NB4 (cell line): ENCODE results near the gene CAP1.
A peak's percentile ranks its signal among the peaks of the same experiment; 100 is the strongest.

Experiments used
- DNase-seq: peaks from one replicate; pipeline ENCODE4 v3.0.0; 2010; ENCODE audit warnings: low read depth
- H3K4me3 ChIP-seq: one replicate; pipeline ENCODE4 v1.5.1; 2011; ENCODE audit warnings: mild to moderate bottlenecking, low read depth, low read length, moderate library complexity
- CTCF ChIP-seq: IDR thresholded peaks from one replicate; pipeline ENCODE4 v1.5.1; 2012; ENCODE audit warnings: low read depth, low read length
- MAX ChIP-seq: IDR thresholded peaks from 2 replicates; pipeline ENCODE4 v1.6.1; 2011; ENCODE audit warnings: low read depth, low read length
- MYC ChIP-seq: IDR thresholded peaks from 2 replicates; pipeline ENCODE4 v1.6.1; 2011; ENCODE audit warnings: low read depth, low read length
- POLR2A ChIP-seq: IDR thresholded peaks from 2 replicates; pipeline ENCODE4 v1.6.1; 2011; ENCODE audit warnings: mild to moderate bottlenecking; ENCODE audit not compliant: insufficient read length; ENCODE audit errors: extremely low read depth

The CAP1 gene

GRCh38 chr1:40059338-40059959, 18.9 kb downstream of the CAP1 start:
- H3K4me3 ChIP-seq: peak overlapping the region; percentile 32
- TF ChIP-seq MAX (peak; percentile 7; the same call in 1 of the 2 replicates), MYC (peak; percentile 55; the same call in 1 of the 2 replicates), CTCF (peak; percentile 20), POLR2A (no peak)
- DNase-seq: peak; percentile 81

GRCh38 chr1:40059960-40060750, 19.6 kb downstream of the CAP1 start:
- TF ChIP-seq MAX: no peak
- TF ChIP-seq POLR2A: no peak
- no peak for TF ChIP-seq CTCF
- no peak for TF ChIP-seq MYC
- H3K4me3 ChIP-seq: peak overlapping the region; percentile 32
- DNase-seq: peak; percentile 63

GRCh38 chr1:40064797-40065499, 24.4 kb downstream of the CAP1 start:
- peak; percentile 85 for DNase-seq
- no peak for TF ChIP-seq CTCF
- 0 out of 2 replicates have a peak, but pooled peaks have one; percentile 25 for TF ChIP-seq MYC
- TF ChIP-seq MAX: no peak
- H3K4me3 ChIP-seq: no peak overlapping the region

GRCh38 chr1:40067023-40067422, 26.5 kb downstream of the CAP1 start:
- TF ChIP-seq CTCF (no peak), POLR2A (no peak), MAX (no peak), MYC (no peak)
- no peak for DNase-seq
- no peak overlapping the region for H3K4me3 ChIP-seq

GRCh38 chr1:40067851-40068250, 27.3 kb downstream of the CAP1 start:
- DNase-seq: no peak
- no peak for TF ChIP-seq MAX
- no peak for TF ChIP-seq POLR2A
- no peak for TF ChIP-seq MYC
- TF ChIP-seq CTCF: no peak
- no peak overlapping the region for H3K4me3 ChIP-seq
